HG02610 (cell line): ENCODE data around the gene HIVEP3.
A peak's percentile ranks its signal among the peaks of the same experiment; 100 is the strongest.

Source experiments
- ATAC-seq: cut with Tn5 transposase; IDR thresholded peaks from one replicate; pipeline ENCODE4 v1.9.1; 2021; ENCODE audit warnings: mild to moderate bottlenecking, moderate library complexity; ENCODE audit not compliant: unreplicated experiment

Gene HIVEP3

GRCh38 chr1:41850029-41850428, 68.7 kb downstream of the HIVEP3 start:
- ATAC-seq: peak; percentile 65

GRCh38 chr1:41849211-41849759, 69.4 kb downstream of the HIVEP3 start:
- no peak for ATAC-seq

- no peak for ATAC-seq
Observed at GRCh38 chr1:41848216-41848952, 70.3 kb downstream of the HIVEP3 start.

- ATAC-seq: no peak
Observed at GRCh38 chr1:41847733-41848132, 71.0 kb downstream of the HIVEP3 start.

GRCh38 chr1:41846625-41847405, 71.9 kb downstream of the HIVEP3 start:
- no peak for ATAC-seq

GRCh38 chr1:41844781-41845272, 73.9 kb downstream of the HIVEP3 start:
- ATAC-seq: no peak

- no peak for ATAC-seq
Observed at GRCh38 chr1:41844255-41844654, 74.5 kb downstream of the HIVEP3 start.

GRCh38 chr1:41842993-41843755, 75.5 kb downstream of the HIVEP3 start:
- no peak for ATAC-seq

- ATAC-seq: no peak
Observed at GRCh38 chr1:41842326-41842725, 76.4 kb downstream of the HIVEP3 start.

GRCh38 chr1:41840592-41841246, 78.0 kb downstream of the HIVEP3 start:
- no peak for ATAC-seq

GRCh38 chr1:41838266-41838665, 80.5 kb downstream of the HIVEP3 start:
- ATAC-seq: no peak

GRCh38 chr1:41837691-41838090, 81.0 kb downstream of the HIVEP3 start:
- ATAC-seq: no peak

- ATAC-seq: no peak
Observed at GRCh38 chr1:41835485-41835884, 83.2 kb downstream of the HIVEP3 start.

- no peak for ATAC-seq
Observed at GRCh38 chr1:41833519-41834000, 85.2 kb downstream of the HIVEP3 start.

- ATAC-seq: no peak
Observed at GRCh38 chr1:41830726-41831125, 88.0 kb downstream of the HIVEP3 start.

- ATAC-seq: no peak
Observed at GRCh38 chr1:41827991-41828570, 90.6 kb downstream of the HIVEP3 start.

GRCh38 chr1:41823471-41823870, 95.3 kb downstream of the HIVEP3 start:
- no peak for ATAC-seq

- ATAC-seq: no peak
Observed at GRCh38 chr1:41822866-41823265, 95.9 kb downstream of the HIVEP3 start.

GRCh38 chr1:41819843-41820242, 98.9 kb downstream of the HIVEP3 start:
- no peak for ATAC-seq

GRCh38 chr1:41819069-41819468, 99.7 kb downstream of the HIVEP3 start:
- no peak for ATAC-seq
